Measurements from ENCODE around the gene ERV3-1.

- TF ChIP-seq CTCF (IDR thresholded peaks at IDR 0.05), result no peak
- TF ChIP-seq POLR2A (IDR thresholded peaks at IDR 0.05), result no peak
Observed at GRCh38 chr7:64990216-64990615, 16.3 kb downstream of the ERV3-1 start.

All from thyroid gland (tissue), 4 donors.